H9 (cell line): ENCODE data around the gene UGT1A6. TPM values are rescaled to one million over a fixed set of nuclear protein-coding genes. Genes with fewer than 3 reads are reported as not detected.

Source experiments
- DNase-seq: peaks from one replicate; pipeline ENCODE4 v3.0.0-alpha.2; 2017
- H2AFZ ChIP-seq: one replicate; pipeline ENCODE4 v1.6.1; 2013; ENCODE audit warnings: mild to moderate bottlenecking, low read length, control low read depth, moderate library complexity
- H2AK5ac ChIP-seq: 2 replicates; pipeline ENCODE4 v1.6.1; 2013; ENCODE audit warnings: low read length, control low read depth, mixed read lengths; ENCODE audit not compliant: insufficient read length
- H2BK120ac ChIP-seq: one replicate; pipeline ENCODE4 v1.6.1; 2013; ENCODE audit warnings: low read depth, mild to moderate bottlenecking, low read length, control low read depth, inconsistent platforms; ENCODE audit not compliant: poor library complexity, severe bottlenecking
- H2BK12ac ChIP-seq: 2 replicates; pipeline ENCODE4 v1.6.1; 2013; ENCODE audit warnings: low read length, control low read depth, mixed read lengths, low read depth; ENCODE audit not compliant: insufficient read length
- H2BK15ac ChIP-seq: 2 replicates; pipeline ENCODE4 v1.6.1; 2013; ENCODE audit warnings: low read depth, low read length, control low read depth
- H2BK20ac ChIP-seq: one replicate; pipeline ENCODE4 v1.6.1; 2013; ENCODE audit warnings: low read depth, mild to moderate bottlenecking, low read length, control low read depth, inconsistent platforms; ENCODE audit not compliant: poor library complexity, severe bottlenecking
- H2BK5ac ChIP-seq: 2 replicates; pipeline ENCODE4 v1.6.1; 2013; ENCODE audit warnings: low read length, control low read depth, mixed read lengths; ENCODE audit not compliant: insufficient read length
- H3K14ac ChIP-seq: 2 replicates; pipeline ENCODE4 v1.6.1; 2013; ENCODE audit warnings: low read length, control low read depth; ENCODE audit not compliant: insufficient read depth
- H3K18ac ChIP-seq: 2 replicates; pipeline ENCODE4 v1.6.1; 2013; ENCODE audit warnings: low read depth, mild to moderate bottlenecking, mixed read lengths, low read length, control low read depth; ENCODE audit not compliant: insufficient read length
- H3K23ac ChIP-seq: 2 replicates; pipeline ENCODE4 v1.6.1; 2013; ENCODE audit warnings: low read length, control low read depth, mixed read lengths, low read depth; ENCODE audit not compliant: insufficient read length
- H3K23me2 ChIP-seq: 2 replicates; pipeline ENCODE4 v1.6.1; 2013; ENCODE audit warnings: low read depth, mild to moderate bottlenecking, mixed read lengths, low read length, control low read depth; ENCODE audit not compliant: insufficient read length, poor library complexity, severe bottlenecking
- H3K27ac ChIP-seq: 2 replicates; pipeline ENCODE4 v1.5.1; 2013; ENCODE audit warnings: low read length, control low read depth, mixed read lengths, low read depth; ENCODE audit not compliant: insufficient read length
- H3K27me3 ChIP-seq: 2 replicates; pipeline ENCODE4 v1.6.1; 2013; ENCODE audit warnings: low read length, control low read depth, inconsistent platforms; ENCODE audit not compliant: insufficient read depth
- H3K4ac ChIP-seq: 2 replicates; pipeline ENCODE4 v1.6.1; 2013; ENCODE audit warnings: low read depth, mild to moderate bottlenecking, control low read depth, inconsistent platforms, low read length, moderate library complexity
- H3K4me1 ChIP-seq: 2 replicates; pipeline ENCODE4 v1.6.1; 2013; ENCODE audit warnings: low read length, control low read depth, inconsistent platforms; ENCODE audit not compliant: insufficient read depth
- H3K4me2 ChIP-seq: 2 replicates; pipeline ENCODE4 v1.6.1; 2013; ENCODE audit warnings: low read length, control low read depth, mixed read lengths; ENCODE audit not compliant: insufficient read length, insufficient read depth
- H3K56ac ChIP-seq: 2 replicates; pipeline ENCODE4 v1.6.1; 2013; ENCODE audit warnings: low read depth, mild to moderate bottlenecking, mixed read lengths, low read length, control low read depth; ENCODE audit not compliant: insufficient read length
- H3K79me1 ChIP-seq: 2 replicates; pipeline ENCODE4 v1.6.1; 2013; ENCODE audit warnings: low read depth, mild to moderate bottlenecking, moderate library complexity, low read length, control low read depth, inconsistent platforms; ENCODE audit not compliant: insufficient read depth, poor library complexity, severe bottlenecking
- H3K79me2 ChIP-seq: 2 replicates; pipeline ENCODE4 v1.6.1; 2013; ENCODE audit warnings: low read length, control low read depth, inconsistent platforms; ENCODE audit not compliant: insufficient read depth
- H3K9ac ChIP-seq: 2 replicates; pipeline ENCODE4 v1.6.1; 2013; ENCODE audit warnings: low read length, control low read depth, mixed read lengths; ENCODE audit not compliant: insufficient read length; ENCODE audit errors: extremely low read depth
- H3K9me3 ChIP-seq: one replicate; pipeline ENCODE4 v1.6.1; 2013; ENCODE audit warnings: low read depth, low read length, inconsistent platforms; ENCODE audit not compliant: control insufficient read depth
- H3T11ph ChIP-seq: one replicate; pipeline ENCODE4 v1.6.1; 2013; ENCODE audit warnings: mild to moderate bottlenecking, low read length, control low read depth, inconsistent platforms
- H4K20me1 ChIP-seq: one replicate; pipeline ENCODE4 v1.6.1; 2013; ENCODE audit not compliant: control insufficient read depth, insufficient read length, insufficient read depth
- H4K5ac ChIP-seq: 2 replicates; pipeline ENCODE4 v1.6.1; 2013; ENCODE audit warnings: low read depth, mild to moderate bottlenecking, mixed read lengths, low read length, control low read depth; ENCODE audit not compliant: insufficient read length
- H4K8ac ChIP-seq: replicated peaks from 2 replicates; pipeline ENCODE4 v1.6.1; 2013; ENCODE audit warnings: low read length, control low read depth, mixed read lengths, low read depth; ENCODE audit not compliant: insufficient read length
- H4K91ac ChIP-seq: 2 replicates; pipeline ENCODE4 v1.6.1; 2013; ENCODE audit warnings: low read depth, mild to moderate bottlenecking, moderate library complexity, mixed read lengths, low read length, control low read depth; ENCODE audit not compliant: insufficient read length
- H3K27ac Mint-ChIP-seq, 3 experiments: 2 replicates in 2 of 3; 3 replicates in 1 of 3; pipeline ENCODE4 v1.8.0; 2020 to 2021; ENCODE audit warnings: mixed read lengths in 3 of 3, mild to moderate bottlenecking in 1 of 3, moderate library complexity in 1 of 3
- H3K27me3 Mint-ChIP-seq: 2 replicates; pipeline ENCODE4 v1.8.0; 2021; ENCODE audit warnings: low read depth, mild to moderate bottlenecking, moderate library complexity, mixed read lengths
- H3K36me3 Mint-ChIP-seq, 3 experiments: 2 replicates in 2 of 3; 3 replicates in 1 of 3; pipeline ENCODE4 v1.8.0; 2020 to 2021; ENCODE audit warnings: low read depth in 3 of 3, mixed read lengths in 3 of 3; ENCODE audit not compliant: insufficient read depth in 1 of 3
- H3K4me1 Mint-ChIP-seq, 2 experiments: 2 replicates each; pipeline ENCODE4 v1.8.0; 2020; ENCODE audit warnings: mixed read lengths in 2 of 2
- H3K4me3 Mint-ChIP-seq, 2 experiments: 2 replicates in 1 of 2; 3 replicates in 1 of 2; pipeline ENCODE4 v1.8.0; 2020 to 2021; ENCODE audit warnings: mild to moderate bottlenecking in 2 of 2, mixed read lengths in 2 of 2, moderate library complexity in 1 of 2
- H3K9me3 Mint-ChIP-seq, 2 experiments: 2 replicates in 1 of 2; 3 replicates in 1 of 2; pipeline ENCODE4 v1.8.0; 2020; ENCODE audit warnings: mild to moderate bottlenecking in 2 of 2, mixed read lengths in 2 of 2, moderate library complexity in 1 of 2
- WGBS: extraction: QIAGEN DNeasy Blood & Tissue Kit; methylation state at CpG from one replicate; pipeline ENCODE4 v1.1.7; 2013; ENCODE audit warnings: missing lambda C conversion rate, low lambda C conversion rate, mixed read lengths; ENCODE audit not compliant: insufficient read length; ENCODE audit errors: extremely low coverage; 5-methylcytosine and 5-hydroxymethylcytosine counted together
- total RNA-seq: library from RNA; stranded (reverse); gene quantifications from 2 replicates; pipeline ENCODE4 v1.2.1, GENCODE V29; 2021
- TF ChIP-seq, protein P1 (sequence below): fragments of 200-600 bp; sonication (generic); conservative IDR thresholded peaks from 3 replicates; pipeline ENCODE4 v1.8.0; 2021; ENCODE audit warnings: antibody characterized with exemption, mild to moderate bottlenecking

The UGT1A6 gene
- total RNA-seq, 1 experiment from 2014 or later: not detected

DNA sequence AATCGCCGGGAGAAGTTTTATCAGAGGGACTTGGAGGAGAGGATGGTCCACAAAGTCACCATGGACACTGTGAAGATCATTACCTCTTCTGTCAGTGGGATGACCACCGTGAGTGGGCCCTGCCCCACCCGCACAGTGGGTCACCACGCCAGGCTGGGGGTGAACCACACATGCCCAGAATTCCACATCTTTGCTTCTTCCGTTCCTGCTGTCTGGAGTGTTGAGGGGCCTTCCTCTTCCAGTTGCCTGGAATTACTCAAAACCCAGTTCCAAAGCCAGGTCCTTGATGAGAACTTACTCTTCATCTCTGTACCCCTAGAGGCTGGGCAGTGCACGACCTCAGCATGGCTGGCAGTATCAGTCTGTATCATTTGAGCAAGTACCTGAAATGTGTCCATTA, 107.5 kb downstream of the UGT1A6 start:
- no peaks in the 10 kb centered on the region for H3K79me1 ChIP-seq
- H3K23me2 ChIP-seq: no peaks in the 10 kb centered on the region
- no peak overlapping the region for H2BK120ac ChIP-seq
- peaks cover 2 to 4% of the 10 kb centered on the region in 2 experiments; a peak in 3 of 4 replicates for H3K4me1 Mint-ChIP-seq
- H2AK5ac ChIP-seq: no peak overlapping the region
- no peak overlapping the region for H3K4me3 Mint-ChIP-seq
- H2BK20ac ChIP-seq: no peak overlapping the region
- H3K27ac Mint-ChIP-seq: no peak overlapping the region
- H3K9me3 ChIP-seq: no peaks in the 10 kb centered on the region
- H3K9ac ChIP-seq: no peak overlapping the region
- no peak overlapping the region for H2BK5ac ChIP-seq
- H2BK15ac ChIP-seq: no peak overlapping the region
- TF ChIP-seq, protein P1, sequence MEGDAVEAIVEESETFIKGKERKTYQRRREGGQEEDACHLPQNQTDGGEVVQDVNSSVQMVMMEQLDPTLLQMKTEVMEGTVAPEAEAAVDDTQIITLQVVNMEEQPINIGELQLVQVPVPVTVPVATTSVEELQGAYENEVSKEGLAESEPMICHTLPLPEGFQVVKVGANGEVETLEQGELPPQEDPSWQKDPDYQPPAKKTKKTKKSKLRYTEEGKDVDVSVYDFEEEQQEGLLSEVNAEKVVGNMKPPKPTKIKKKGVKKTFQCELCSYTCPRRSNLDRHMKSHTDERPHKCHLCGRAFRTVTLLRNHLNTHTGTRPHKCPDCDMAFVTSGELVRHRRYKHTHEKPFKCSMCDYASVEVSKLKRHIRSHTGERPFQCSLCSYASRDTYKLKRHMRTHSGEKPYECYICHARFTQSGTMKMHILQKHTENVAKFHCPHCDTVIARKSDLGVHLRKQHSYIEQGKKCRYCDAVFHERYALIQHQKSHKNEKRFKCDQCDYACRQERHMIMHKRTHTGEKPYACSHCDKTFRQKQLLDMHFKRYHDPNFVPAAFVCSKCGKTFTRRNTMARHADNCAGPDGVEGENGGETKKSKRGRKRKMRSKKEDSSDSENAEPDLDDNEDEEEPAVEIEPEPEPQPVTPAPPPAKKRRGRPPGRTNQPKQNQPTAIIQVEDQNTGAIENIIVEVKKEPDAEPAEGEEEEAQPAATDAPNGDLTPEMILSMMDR: no peak
- DNase-seq: no peak
- peaks cover 14 to 21% of the 10 kb centered on the region in 2 experiments for H3K9me3 Mint-ChIP-seq
- H3K18ac ChIP-seq: no peak overlapping the region
- no peak overlapping the region for H4K5ac ChIP-seq
- H3K14ac ChIP-seq: no peak overlapping the region
- H3K23ac ChIP-seq: no peak overlapping the region
- no peak overlapping the region for H3K4me2 ChIP-seq
- no peak overlapping the region for H3K27ac ChIP-seq
- H3K27me3 ChIP-seq: no peaks in the 10 kb centered on the region
- H3K56ac ChIP-seq: no peak overlapping the region
- no peak overlapping the region for H2BK12ac ChIP-seq
- no peaks in the 10 kb centered on the region for H4K20me1 ChIP-seq
- no peak overlapping the region for H2AFZ ChIP-seq
- H3K79me2 ChIP-seq: no peaks in the 10 kb centered on the region
- no peak overlapping the region for H4K8ac ChIP-seq
- no peak overlapping the region for H3T11ph ChIP-seq
- no CpG with 5 or more reads among the region's 7 CpGs for WGBS
- peaks cover 0 to 5% (median 4%) of the 10 kb centered on the region in 3 experiments; a peak in 2 of 7 replicates for H3K36me3 Mint-ChIP-seq
- peaks cover 17% of the 10 kb centered on the region for H3K27me3 Mint-ChIP-seq
- no peak overlapping the region for H4K91ac ChIP-seq
- no peak overlapping the region for H3K4ac ChIP-seq
- H3K4me1 ChIP-seq: no peaks in the 10 kb centered on the region
